Caco-2 (cell line): ENCODE measurements around the gene FOXC1. TPM values are rescaled to one million over a fixed set of nuclear protein-coding genes. Genes with fewer than 3 reads are reported as not detected.

Experiments
- BruUV-seq: library from RNA; stranded (reverse); fragments of 400-500 nt; replicated peaks from 2 replicates; lab custom pipeline; 2021; lab: Mats Ljungman, UMichigan
- CTCF ChIA-PET: fragments of 300-600 bp; sonication (Branson Sonifier 250); formaldehyde crosslinking; loops from one replicate; lab custom pipeline; 2022; ENCODE audit warnings: antibody characterized with exemption; lab: Charles Lee
- POLR2A ChIA-PET: fragments of 300-600 bp; sonication (Branson Sonifier 250); formaldehyde crosslinking; loops from one replicate; lab custom pipeline; 2022; ENCODE audit warnings: antibody characterized with exemption; lab: Charles Lee
- DNase-seq, 2 experiments: peaks; one replicate each; pipeline versions ENCODE4 v3.0.0 to v3.0.0-alpha.2; 2020 to 2022
- H3K27me3 ChIP-seq: replicated peaks from 2 replicates; pipeline ENCODE4 v1.6.0; 2011; ENCODE audit warnings: low read length; ENCODE audit not compliant: control insufficient read depth, insufficient read depth
- H3K36me3 ChIP-seq: 2 replicates; pipeline ENCODE4 v1.5.1; 2011; ENCODE audit warnings: low read length; ENCODE audit not compliant: control insufficient read depth, insufficient read depth
- H3K4me1 ChIP-seq: fragments of 250-450 bp; sonication (Bioruptor Pico); 2 replicates; pipeline ENCODE4 v1.5.1; 2020; ENCODE audit warnings: mild to moderate bottlenecking
- H3K4me3 ChIP-seq: 2 replicates; pipeline ENCODE4 v1.5.1; 2011; ENCODE audit warnings: low read depth, mild to moderate bottlenecking, control low read depth, low read length
- H3K9me3 ChIP-seq: fragments of 250-450 bp; sonication (Bioruptor Pico); 2 replicates; pipeline ENCODE4 v1.5.1; 2020; ENCODE audit warnings: mild to moderate bottlenecking, moderate library complexity
- H3K27ac Mint-ChIP-seq: one replicate; pipeline ENCODE4 v1.8.0; 2022; ENCODE audit warnings: mixed read lengths; ENCODE audit not compliant: unreplicated experiment
- H3K27me3 Mint-ChIP-seq: one replicate; pipeline ENCODE4 v1.8.0; 2022; ENCODE audit warnings: mixed read lengths; ENCODE audit not compliant: insufficient read depth, unreplicated experiment
- H3K36me3 Mint-ChIP-seq: one replicate; pipeline ENCODE4 v1.8.0; 2022; ENCODE audit warnings: mild to moderate bottlenecking, mixed read lengths; ENCODE audit not compliant: insufficient read depth, unreplicated experiment
- H3K4me1 Mint-ChIP-seq: one replicate; pipeline ENCODE4 v1.8.0; 2022; ENCODE audit warnings: low read depth, mixed read lengths; ENCODE audit not compliant: unreplicated experiment
- H3K4me3 Mint-ChIP-seq: one replicate; pipeline ENCODE4 v1.8.0; 2022; ENCODE audit warnings: mild to moderate bottlenecking, moderate library complexity, mixed read lengths; ENCODE audit not compliant: unreplicated experiment
- H3K9me3 Mint-ChIP-seq: one replicate; pipeline ENCODE4 v1.8.0; 2022; ENCODE audit warnings: mixed read lengths; ENCODE audit not compliant: unreplicated experiment
- CTCF ChIP-seq, 2 experiments: fragments of 200-600 bp in 1 of 2; IDR thresholded peaks; 1 replicate in 1 of 2; 2 replicates in 1 of 2; pipeline versions ENCODE4 v1.5.1 to v1.8.0; 2011 to 2022; ENCODE audit warnings: antibody characterized with exemption in 1 of 2, control low read depth in 1 of 2, inconsistent platforms in 1 of 2, low read depth in 1 of 2, low read length in 1 of 2, mild to moderate bottlenecking in 1 of 2, moderate library complexity in 1 of 2; ENCODE audit not compliant: insufficient read depth in 1 of 2, severe bottlenecking in 1 of 2, unreplicated experiment in 1 of 2
- intact Hi-C: fragments of 100-400 bp; cut with micrococcal nuclease; formaldehyde crosslinking; loops from one replicate; pipeline ENCODE4 v1.10.0; 2022; ENCODE audit not compliant: unreplicated experiment
- total RNA-seq: library from RNA; stranded (reverse); gene quantifications from 2 replicates; pipeline ENCODE4 v1.2.3, GENCODE V29; 2022

FOXC1 gene
- total RNA-seq, 1 experiment from 2014 or later: 6.8 TPM

GRCh38 chr6:1595271-1596087 is 14.2 kb upstream of the FOXC1 start:
- intact Hi-C loops: loop anchor here (1.0 to 5.0 kb wide), 6 partner anchors 73 to 1039 kb away; no protein-coding TSS in a partner anchor
- Histone ChIP-seq H3K9me3 (no peaks in the 10 kb centered on the region), H3K27me3 (no peaks in the 10 kb centered on the region), H3K4me1 (peaks cover 21% of the 10 kb centered on the region), H3K36me3 (no peaks in the 10 kb centered on the region), H3K4me3 (no peak overlapping the region)
- ChIA-PET CTCF (interaction anchor here (1.1 to 3.1 kb wide), 2 partner anchors 72 to 509 kb away, joined by 3 to 9 read pairs; no protein-coding TSS in a partner anchor), POLR2A (no interaction called here)
- no peak for DNase-seq
- Mint-ChIP-seq H3K9me3 (peaks cover 9% of the 10 kb centered on the region), H3K36me3 (peaks cover 4% of the 10 kb centered on the region), H3K4me3 (no peak overlapping the region), H3K27ac (no peak overlapping the region), H3K27me3 (peaks cover 5% of the 10 kb centered on the region), H3K4me1 (peaks cover 17% of the 10 kb centered on the region)
- no peak for TF ChIP-seq CTCF (IDR thresholded peaks at IDR 0.05; ENCODE audit: insufficient read depth in 1 of 2, low read depth in 1 of 2, low read length in 1 of 2, severe bottlenecking in 1 of 2, unreplicated experiment in 1 of 2)
- no TSS peak for BruUV-seq

- H3K27ac Mint-ChIP-seq: no peak overlapping the region
- H3K27me3 Mint-ChIP-seq: peaks cover 5% of the 10 kb centered on the region
- peaks cover 21% of the 10 kb centered on the region for H3K4me1 ChIP-seq
- intact Hi-C loops: loop anchor here (1.0 to 5.0 kb wide), 6 partner anchors 74 to 1038 kb away; no protein-coding TSS in a partner anchor
- peak; percentile 85 to 94 for TF ChIP-seq CTCF (IDR thresholded peaks at IDR 0.05; ENCODE audit: insufficient read depth in 1 of 2, low read depth in 1 of 2, low read length in 1 of 2, severe bottlenecking in 1 of 2, unreplicated experiment in 1 of 2)
- H3K9me3 Mint-ChIP-seq: peaks cover 9% of the 10 kb centered on the region
- no peaks in the 10 kb centered on the region for H3K27me3 ChIP-seq
- no peaks in the 10 kb centered on the region for H3K36me3 ChIP-seq
- no peaks in the 10 kb centered on the region for H3K9me3 ChIP-seq
- ChIA-PET CTCF (interaction anchor here (0.7 to 3.1 kb wide), 3 partner anchors 73 to 758 kb away, joined by 3 to 9 read pairs (median 3); no protein-coding TSS in a partner anchor), POLR2A (no interaction called here)
- H3K36me3 Mint-ChIP-seq: peaks cover 4% of the 10 kb centered on the region
- peak overlapping the region; percentile 23 for H3K4me3 Mint-ChIP-seq
- no peak overlapping the region for H3K4me3 ChIP-seq
- H3K4me1 Mint-ChIP-seq: peaks cover 17% of the 10 kb centered on the region
- no TSS peak for BruUV-seq
- peak; percentile 60 to 78 for DNase-seq
Observed at GRCh38 chr6:1596088-1596852, 13.4 kb upstream of the FOXC1 start.

GRCh38 chr6:1597121-1597744 is 12.5 kb upstream of the FOXC1 start:
- DNase-seq: no peak
- H3K9me3 ChIP-seq: no peaks in the 10 kb centered on the region
- POLR2A ChIA-PET: no interaction called here
- H3K36me3 ChIP-seq: no peaks in the 10 kb centered on the region
- H3K27ac Mint-ChIP-seq: no peak overlapping the region
- no peak overlapping the region for H3K4me3 ChIP-seq
- H3K27me3 ChIP-seq: no peaks in the 10 kb centered on the region
- peaks cover 5% of the 10 kb centered on the region for H3K27me3 Mint-ChIP-seq
- H3K4me1 Mint-ChIP-seq: peaks cover 17% of the 10 kb centered on the region
- peak overlapping the region; percentile 47 for H3K4me3 Mint-ChIP-seq
- no TSS peak for BruUV-seq
- intact Hi-C loops: loop anchor here (2.0 to 5.0 kb wide), 4 partner anchors 75 to 850 kb away; no protein-coding TSS in a partner anchor
- H3K9me3 Mint-ChIP-seq: peaks cover 4% of the 10 kb centered on the region
- CTCF ChIA-PET: interaction anchor here (1.7 to 3.1 kb wide), 2 partner anchors 13 to 507 kb away, joined by 3 to 9 read pairs; no protein-coding TSS in a partner anchor
- no peak for TF ChIP-seq CTCF (IDR thresholded peaks at IDR 0.05; ENCODE audit: insufficient read depth in 1 of 2, low read depth in 1 of 2, low read length in 1 of 2, severe bottlenecking in 1 of 2, unreplicated experiment in 1 of 2)
- peaks cover 21% of the 10 kb centered on the region for H3K4me1 ChIP-seq
- peaks cover 4% of the 10 kb centered on the region for H3K36me3 Mint-ChIP-seq
